A549 (cell line): Measurements from ENCODE around the gene DGKK. TPM values are rescaled to one million over a fixed set of nuclear protein-coding genes. Genes with fewer than 3 reads are reported as not detected.

Experiments used
- ATAC-seq, 2 experiments: fragments of 200-7000 bp in 1 of 2; fragments of >200 bp in 1 of 2; cut with Nextera tagmentation in 1 of 2; cut with Tn5 transposase in 1 of 2; 3 replicates each; pipeline versions ENCODE4 v1.8.0 to v1.9.1; 2018 to 2020; ENCODE audit warnings: mild to moderate bottlenecking in 1 of 2, moderate library complexity in 1 of 2
- CTCF ChIA-PET: fragments of 300-600 bp; sonication (Branson Sonifier 250); formaldehyde crosslinking; extraction: SDS; loops from one replicate; lab custom pipeline; 2021; ENCODE audit warnings: antibody characterized with exemption, inconsistent platforms; lab: Yijun Ruan, JAX
- POLR2A ChIA-PET: fragments of 350-600 bp; formaldehyde crosslinking; extraction: SDS; loops from one replicate; lab custom pipeline; 2021; ENCODE audit warnings: antibody characterized with exemption, inconsistent platforms; lab: Yijun Ruan, JAX
- DNase-seq, 2 experiments: peaks; one replicate each; pipeline versions ENCODE4 v3.0.0 to v3.0.0-alpha.2; 2011 to 2016; ENCODE audit warnings: low read depth in 1 of 2, low spot score in 1 of 2
- FAIRE-seq: peaks from 2 replicates; lab custom pipeline; 2011; peaks lifted over from hg19 to GRCh38; lab: Jason Lieb, UNC
- H3K27ac ChIP-seq, 2 experiments: fragments of >200 bp; sonication (Bioruptor Twin); formaldehyde crosslinking; 3 replicates each; pipeline ENCODE4 v1.5.1; 2016 to 2017
- H3K4me1 ChIP-seq: fragments of >200 bp; sonication (Bioruptor Twin); formaldehyde crosslinking; 3 replicates; pipeline ENCODE4 v1.6.1; 2016
- H3K4me2 ChIP-seq: fragments of >200 bp; sonication (Bioruptor Twin); formaldehyde crosslinking; 3 replicates; pipeline ENCODE4 v1.6.1; 2016
- H3K4me3 ChIP-seq: fragments of >200 bp; sonication (Bioruptor Twin); formaldehyde crosslinking; 3 replicates; pipeline ENCODE4 v1.5.1; 2016
- H3K9me3 ChIP-seq: fragments of >200 bp; sonication (Bioruptor Twin); formaldehyde crosslinking; 3 replicates; pipeline ENCODE4 v1.6.1; 2016
- CBX8 ChIP-seq: fragments of 200-600 bp; sonication (generic); IDR thresholded peaks from 2 replicates; pipeline ENCODE4 v1.6.1; 2016
- CHD4 ChIP-seq: fragments of 200-600 bp; sonication (generic); IDR thresholded peaks from 2 replicates; pipeline ENCODE4 v1.6.1; 2016; ENCODE audit warnings: antibody characterized with exemption, mild to moderate bottlenecking, borderline replicate concordance
- EHF ChIP-seq: fragments of 250-450 bp; sonication (Bioruptor Pico); IDR thresholded peaks from 2 replicates; pipeline ENCODE4 v1.5.0; 2020; ENCODE audit warnings: mild to moderate bottlenecking
- ELK1 ChIP-seq: fragments of 150-350 bp; IDR thresholded peaks from 2 replicates; pipeline ENCODE4 v1.6.1; 2014; ENCODE audit warnings: low read depth, mild to moderate bottlenecking, low read length
- FOSL2 ChIP-seq, 2 experiments: fragments of 450-650 bp in 1 of 2; fragments of >200 bp in 1 of 2; sonication (Bioruptor Twin) in 1 of 2; formaldehyde crosslinking; IDR thresholded peaks; 2 replicates each; pipeline versions ENCODE4 v1.5.0 to v1.6.1; 2016 to 2020; ENCODE audit warnings: mild to moderate bottlenecking in 1 of 2, moderate library complexity in 1 of 2
- HDAC2 ChIP-seq: fragments of 200-600 bp; sonication (generic); IDR thresholded peaks from 2 replicates; pipeline ENCODE4 v1.6.1; 2016
- HES2 ChIP-seq: fragments of >200 bp; sonication (Bioruptor Twin); formaldehyde crosslinking; IDR thresholded peaks from 2 replicates; pipeline ENCODE4 v1.6.1; 2016
- HMGXB4 ChIP-seq: fragments of 250-450 bp; sonication (Bioruptor Pico); IDR thresholded peaks from 2 replicates; pipeline ENCODE4 v1.5.0; 2021; ENCODE audit warnings: mild to moderate bottlenecking, moderate library complexity, borderline replicate concordance
- MAZ ChIP-seq: fragments of 150-350 bp; IDR thresholded peaks from 2 replicates; pipeline ENCODE4 v1.6.1; 2014; ENCODE audit warnings: antibody characterized with exemption, low read depth, low read length, borderline replicate concordance
- MYC ChIP-seq: IDR thresholded peaks from 2 replicates; pipeline ENCODE4 v1.6.1; 2012; ENCODE audit warnings: mild to moderate bottlenecking, inconsistent platforms, low read length, improper control_type of control experiment, borderline replicate concordance
- NFE2L2 ChIP-seq: fragments of 150-350 bp; conservative IDR thresholded peaks from 2 replicates; pipeline ENCODE4 v1.6.1; 2014; ENCODE audit warnings: low read length
- PBX3 ChIP-seq: IDR thresholded peaks from 2 replicates; pipeline ENCODE4 v1.6.1; 2012
- PHF8 ChIP-seq: fragments of 200-600 bp; sonication (generic); IDR thresholded peaks from 2 replicates; pipeline ENCODE4 v1.6.1; 2016; ENCODE audit warnings: low read depth, mild to moderate bottlenecking, antibody characterized with exemption, moderate library complexity, borderline replicate concordance
- POLR2A ChIP-seq: IDR thresholded peaks from 2 replicates; pipeline ENCODE4 v1.6.1; 2012; ENCODE audit warnings: mild to moderate bottlenecking, low read length
- POLR2AphosphoS2 ChIP-seq: conservative IDR thresholded peaks from 2 replicates; pipeline ENCODE4 v1.6.1; 2012; ENCODE audit warnings: low read length, improper control_type of control experiment, inconsistent platforms
- RFX5 ChIP-seq: fragments of 450-650 bp; IDR thresholded peaks from 2 replicates; pipeline ENCODE4 v1.7.1; 2014; ENCODE audit warnings: antibody characterized with exemption, mild to moderate bottlenecking, moderate library complexity
- SREBF2 ChIP-seq: fragments of 450-650 bp; IDR thresholded peaks from 2 replicates; pipeline ENCODE4 v1.6.1; 2014; ENCODE audit warnings: mild to moderate bottlenecking, moderate library complexity
- TFCP2L1 ChIP-seq: fragments of 250-450 bp; sonication (Bioruptor Pico); IDR thresholded peaks from 2 replicates; pipeline ENCODE4 v1.5.0; 2021; ENCODE audit warnings: mild to moderate bottlenecking
- TP53 ChIP-seq: fragments of 250-450 bp; sonication (Bioruptor Pico); IDR thresholded peaks from 2 replicates; pipeline ENCODE4 v1.5.0; 2021; ENCODE audit warnings: mild to moderate bottlenecking, moderate library complexity
- ZNF302 ChIP-seq: fragments of 250-450 bp; sonication (Bioruptor Pico); IDR thresholded peaks from 2 replicates; pipeline ENCODE4 v1.9.0; 2021; ENCODE audit warnings: inconsistent platforms, mild to moderate bottlenecking, moderate library complexity
- ZSCAN20 ChIP-seq: fragments of 250-450 bp; sonication (Bioruptor Pico); IDR thresholded peaks from 2 replicates; pipeline ENCODE4 v1.8.0; 2022; ENCODE audit warnings: mild to moderate bottlenecking, moderate library complexity
- WGBS: methylation state at CpG from one replicate; pipeline ENCODE4 v1.1.6; 2017; ENCODE audit errors: missing lambda C conversion rate; 5-methylcytosine and 5-hydroxymethylcytosine counted together
- polyA plus RNA-seq, 4 experiments: library from polyadenylated mRNA; depleted of rRNA in 3 of 4; stranded (reverse); fragments of >200 nt; fragmentation: RNase III in 1 of 4; extraction: RNeasy Plus Mini Kit Qiagen cat#74134 plus additional on column Dnase treatment in 1 of 4; gene quantifications; 2 replicates in 3 of 4; 3 replicates in 1 of 4; pipeline ENCODE4 v1.2.3, GENCODE V29; 2011 to 2017
- TF ChIP-seq, protein P1 (sequence below): fragments of >200 bp; sonication (Bioruptor Twin); formaldehyde crosslinking; IDR thresholded peaks from 3 replicates; pipeline ENCODE4 v1.6.1; 2016
- TF ChIP-seq, protein P2 (sequence below): fragments of 200-600 bp; sonication (generic); IDR thresholded peaks from 2 replicates; pipeline ENCODE4 v1.6.1; 2016; ENCODE audit warnings: antibody characterized with exemption, mild to moderate bottlenecking, moderate library complexity

The DGKK gene
- polyA plus RNA-seq, 2 of the 4 experiments (the other 2 are of a cell fraction), result not detected

DNA sequence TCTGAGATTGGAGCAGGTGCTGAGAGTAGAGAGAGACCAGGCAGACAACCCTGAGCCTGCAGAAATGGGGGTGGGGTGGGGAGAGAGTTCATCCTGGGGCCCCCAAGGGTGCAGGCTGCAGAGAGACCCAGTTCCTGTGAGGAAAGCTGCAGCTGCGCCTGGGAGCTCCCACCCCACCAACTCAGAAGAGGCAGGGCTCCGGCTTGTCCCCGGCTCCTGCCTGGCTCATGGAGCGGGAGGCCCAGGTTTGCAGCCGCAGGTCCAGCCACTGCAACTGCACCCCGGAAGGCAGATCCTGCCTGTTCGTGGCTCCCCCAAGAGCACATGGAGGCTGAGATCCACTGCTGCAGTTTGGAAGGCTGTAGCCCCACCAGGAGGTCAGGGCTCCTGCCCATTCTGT is 44.2 kb upstream of the DGKK start (continued):
- TF ChIP-seq PHF8, result no peak

- ATAC-seq (no peak), FAIRE-seq (no peak), DNase-seq (no peak)
- CTCF ChIA-PET, result no interaction called here
- Histone ChIP-seq H3K4me1 (no peaks in the 10 kb centered on the region), H3K27ac (no peak overlapping the region), H3K4me2 (no peak overlapping the region), H3K9me3 (no peaks in the 10 kb centered on the region), H3K4me3 (no peak overlapping the region)
- TF ChIP-seq EHF (CRISPR knock-in tag) (no peak), MAZ (no peak), POLR2AphosphoS2 (no peak), NFE2L2 (no peak), POLR2A (no peak), CBX8 (no peak), ZNF302 (CRISPR knock-in tag) (no peak), MYC (no peak)
- TF ChIP-seq, protein P1, sequence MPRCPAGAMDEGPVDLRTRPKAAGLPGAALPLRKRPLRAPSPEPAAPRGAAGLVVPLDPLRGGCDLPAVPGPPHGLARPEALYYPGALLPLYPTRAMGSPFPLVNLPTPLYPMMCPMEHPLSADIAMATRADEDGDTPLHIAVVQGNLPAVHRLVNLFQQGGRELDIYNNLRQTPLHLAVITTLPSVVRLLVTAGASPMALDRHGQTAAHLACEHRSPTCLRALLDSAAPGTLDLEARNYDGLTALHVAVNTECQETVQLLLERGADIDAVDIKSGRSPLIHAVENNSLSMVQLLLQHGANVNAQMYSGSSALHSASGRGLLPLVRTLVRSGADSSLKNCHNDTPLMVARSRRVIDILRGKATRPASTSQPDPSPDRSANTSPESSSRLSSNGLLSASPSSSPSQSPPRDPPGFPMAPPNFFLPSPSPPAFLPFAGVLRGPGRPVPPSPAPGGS, result no peak
- POLR2A ChIA-PET, result no interaction called here
- 5% methylated on average over 3 of the region's 3 CpGs for WGBS
Observed at GRCh38 chrX:50497114-50497513, 26.5 kb upstream of the DGKK start.

- Histone ChIP-seq H3K4me3 (no peak overlapping the region), H3K4me1 (no peaks in the 10 kb centered on the region), H3K9me3 (no peaks in the 10 kb centered on the region), H3K27ac (no peak overlapping the region), H3K4me2 (no peak overlapping the region)
- TF ChIP-seq SREBF2, result no peak
- TF ChIP-seq, protein P2, sequence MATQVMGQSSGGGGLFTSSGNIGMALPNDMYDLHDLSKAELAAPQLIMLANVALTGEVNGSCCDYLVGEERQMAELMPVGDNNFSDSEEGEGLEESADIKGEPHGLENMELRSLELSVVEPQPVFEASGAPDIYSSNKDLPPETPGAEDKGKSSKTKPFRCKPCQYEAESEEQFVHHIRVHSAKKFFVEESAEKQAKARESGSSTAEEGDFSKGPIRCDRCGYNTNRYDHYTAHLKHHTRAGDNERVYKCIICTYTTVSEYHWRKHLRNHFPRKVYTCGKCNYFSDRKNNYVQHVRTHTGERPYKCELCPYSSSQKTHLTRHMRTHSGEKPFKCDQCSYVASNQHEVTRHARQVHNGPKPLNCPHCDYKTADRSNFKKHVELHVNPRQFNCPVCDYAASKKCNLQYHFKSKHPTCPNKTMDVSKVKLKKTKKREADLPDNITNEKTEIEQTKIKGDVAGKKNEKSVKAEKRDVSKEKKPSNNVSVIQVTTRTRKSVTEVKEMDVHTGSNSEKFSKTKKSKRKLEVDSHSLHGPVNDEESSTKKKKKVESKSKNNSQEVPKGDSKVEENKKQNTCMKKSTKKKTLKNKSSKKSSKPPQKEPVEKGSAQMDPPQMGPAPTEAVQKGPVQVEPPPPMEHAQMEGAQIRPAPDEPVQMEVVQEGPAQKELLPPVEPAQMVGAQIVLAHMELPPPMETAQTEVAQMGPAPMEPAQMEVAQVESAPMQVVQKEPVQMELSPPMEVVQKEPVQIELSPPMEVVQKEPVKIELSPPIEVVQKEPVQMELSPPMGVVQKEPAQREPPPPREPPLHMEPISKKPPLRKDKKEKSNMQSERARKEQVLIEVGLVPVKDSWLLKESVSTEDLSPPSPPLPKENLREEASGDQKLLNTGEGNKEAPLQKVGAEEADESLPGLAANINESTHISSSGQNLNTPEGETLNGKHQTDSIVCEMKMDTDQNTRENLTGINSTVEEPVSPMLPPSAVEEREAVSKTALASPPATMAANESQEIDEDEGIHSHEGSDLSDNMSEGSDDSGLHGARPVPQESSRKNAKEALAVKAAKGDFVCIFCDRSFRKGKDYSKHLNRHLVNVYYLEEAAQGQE, result no peak
- TF ChIP-seq RFX5, result no peak
- no peak for TF ChIP-seq CHD4
- no peak for TF ChIP-seq HMGXB4 (CRISPR knock-in tag)
- no peak for TF ChIP-seq TFCP2L1 (CRISPR knock-in tag)
- TF ChIP-seq FOSL2 (IDR thresholded peaks at IDR 0.05), result no peak
- TF ChIP-seq FOSL2 (CRISPR knock-in tag; IDR thresholded peaks at IDR 0.05), result no peak
- no peak for TF ChIP-seq ELK1
- no peak for TF ChIP-seq HES2
- no peak for TF ChIP-seq TP53 (CRISPR knock-in tag)
- TF ChIP-seq HDAC2, result no peak
- TF ChIP-seq PBX3, result no peak
- no peak for TF ChIP-seq ZSCAN20 (CRISPR knock-in tag)
- CTCF ChIA-PET, result interaction anchor here (0.9 kb wide), 1 partner anchor 11 kb away, joined by 3 read pairs; no protein-coding TSS in a partner anchor
- no peak for FAIRE-seq
- WGBS, result 0% methylated on average over 1 of the region's 1 CpG
- ATAC-seq, result no peak
- no peak for DNase-seq
- POLR2A ChIA-PET, result no interaction called here
Observed at GRCh38 chrX:50495616-50496015, 25.0 kb upstream of the DGKK start.
